Forelimb muscle (tissue), 1 donor: Measurements from ENCODE around the gene OGA. TPM values are rescaled to one million over a fixed set of nuclear protein-coding genes. Genes with fewer than 3 reads are reported as not detected.
A peak's percentile ranks its signal among the peaks of the same experiment; 100 is the strongest.
"Not testable (repeated sequence)": the region's sequence is repeated elsewhere in the genome, so short reads cannot be mapped to it uniquely, and the experiment has no call there.

Experiments used
- DNase-seq: peaks from one replicate; pipeline ENCODE4 v3.0.0-alpha.2; 2013; ENCODE audit warnings: low read depth
- polyA plus RNA-seq: library from polyadenylated mRNA; unstranded; fragments of 120-200 nt; gene quantifications from one replicate; pipeline ENCODE4 v1.2.1, GENCODE V29; 2013; ENCODE audit not compliant: insufficient read length

Gene OGA
- polyA plus RNA-seq, 1 donor, result 101 TPM

GRCh38 chr10:101797403-101798059 lies 20.7 kb downstream of the OGA start:
- no peak for DNase-seq

- no peak for DNase-seq
Measured at GRCh38 chr10:101793526-101793925, 24.7 kb downstream of the OGA start.

- DNase-seq, result no peak
Measured at GRCh38 chr10:101789686-101790085, 28.6 kb downstream of the OGA start.

- DNase-seq, result not testable (repeated sequence)
Measured at GRCh38 chr10:101789231-101789630, 29.0 kb downstream of the OGA start.

- no peak for DNase-seq
Measured at GRCh38 chr10:101785801-101786200, 32.4 kb downstream of the OGA start.

- no peak for DNase-seq
Measured at GRCh38 chr10:101784558-101784957, 33.7 kb downstream of the OGA start.

GRCh38 chr10:101783736-101784118 lies 34.5 kb downstream of the OGA start:
- DNase-seq, result no peak

- DNase-seq, result peak; percentile 55
Measured at GRCh38 chr10:101782811-101783735, 35.2 kb downstream of the OGA start, which contains the start of gene NPM3. Gene NPM3 (minus strand): TSS chr10:101783446. CDS start chr10:101783390, 56 bp downstream.

- DNase-seq, result no peak
Measured at GRCh38 chr10:101781984-101782810, 36.0 kb downstream of the OGA start.

- DNase-seq, result no peak
Measured at GRCh38 chr10:101781655-101781983, 36.6 kb downstream of the OGA start.

- no peak for DNase-seq
Measured at GRCh38 chr10:101780818-101781654, 37.2 kb downstream of the OGA start.

- no peak for DNase-seq
Measured at GRCh38 chr10:101780187-101780817, 37.9 kb downstream of the OGA start.

- DNase-seq, result no peak
Measured at GRCh38 chr10:101779544-101780186, 38.6 kb downstream of the OGA start.

GRCh38 chr10:101778781-101779543 lies 39.3 kb downstream of the OGA start:
- no peak for DNase-seq

GRCh38 chr10:101778151-101778780 lies 40.0 kb downstream of the OGA start:
- no peak for DNase-seq

GRCh38 chr10:101777619-101778145 lies 40.6 kb downstream of the OGA start:
- no peak for DNase-seq

- no peak for DNase-seq
Measured at GRCh38 chr10:101776161-101776817, 42.0 kb downstream of the OGA start.
